Measurements from ENCODE around the gene PIGR. TPM values are rescaled to one million over a fixed set of nuclear protein-coding genes. Genes with fewer than 3 reads are reported as not detected.

The PIGR gene
- total and polyA plus RNA-seq, 9 of the 15 experiments (the other 6 are each of a cell fraction or from before 2014, with no cell fraction given): 0.01 to 1.5 (median 0.03) TPM; not detected in 4

GRCh38 chr1:206923009-206923960, 23.0 kb downstream of the PIGR start (continued):
- no peak for TF ChIP-seq ZNF778 (CRISPR knock-in tag; IDR thresholded peaks at IDR 0.05)
- TF ChIP-seq ZBTB49 (CRISPR knock-in tag; IDR thresholded peaks at IDR 0.05; ENCODE audit: borderline replicate concordance): no peak
- TF ChIP-seq ZNF23 (CRISPR knock-in tag; IDR thresholded peaks at IDR 0.05): no peak

- Histone ChIP-seq H3K79me2 (ENCODE audit: control insufficient read depth, insufficient read depth, low read length) (no peaks in the 10 kb centered on the region), H3K9me3 (replicated peaks; ENCODE audit: control insufficient read depth, insufficient read depth, low read depth, low read length) (no peaks in the 10 kb centered on the region; the same call in 1 of the 2 replicates), H3K4me2 (ENCODE audit: insufficient read depth, low read length) (no peak overlapping the region), H3K4me3 (no peak overlapping the region), H2AFZ (ENCODE audit: low read depth, low read length) (peak overlapping the region; percentile 70; the same call in 1 of the 2 replicates), H3K27me3 (ENCODE audit: control insufficient read depth in 2 of 2, insufficient read depth in 2 of 2, low read length in 2 of 2) (peaks cover 2 to 6% of the 10 kb centered on the region in 2 experiments; a peak in 2 of 5 replicates), H4K20me1 (replicated peaks; ENCODE audit: control insufficient read depth, insufficient read depth, low read length) (no peaks in the 10 kb centered on the region), H3K9ac (ENCODE audit: insufficient read depth in 1 of 2, low read depth in 2 of 2, low read length in 2 of 2) (no peak overlapping the region), H3K27ac (ENCODE audit: extremely low read depth, low read depth, low read length) (no peak overlapping the region), H3K4me1 (replicated peaks in 1 of 2; ENCODE audit: control insufficient read depth in 2 of 2, insufficient read depth in 2 of 2, low read length in 2 of 2) (peaks cover 4 to 27% of the 10 kb centered on the region in 2 experiments), H3K36me3 (ENCODE audit: control insufficient read depth, insufficient read depth, low read length) (no peaks in the 10 kb centered on the region), H3K9me1 (ENCODE audit: control insufficient read depth, insufficient read depth, low read length) (no peaks in the 10 kb centered on the region)
- ChIA-PET POLR2A (interaction anchor here (0.6 to 2.1 kb wide), 6 partner anchors 9 to 231 kb away, joined by 3 to 6 read pairs (median 3); no protein-coding TSS in a partner anchor), CTCF (ENCODE audit: low intra/inter-chr PET ratio) (no interaction called here)
- WGBS (ENCODE audit: insufficient coverage, low coverage, missing lambda C conversion rate): 0% methylated on average over 1 of the region's 1 CpG
- ATAC-seq (no peak), DNase-seq (ENCODE audit: extremely low read depth in 1 of 4, low spot score in 3 of 4) (no peak), FAIRE-seq (no peak)
- in situ Hi-C loops (cut with MboI) (loop anchor here (25.0 kb wide), 1 partner anchor 310 kb away; the partner anchor contains the start of gene EIF2D), intact Hi-C loops (cut with micrococcal nuclease) (no loop called here)
- BruUV-seq (replicated peaks): no TSS peak
- TF ChIP-seq POLR2A (conservative IDR thresholded peaks at IDR 0.05): no peak
- no peak for TF ChIP-seq TRIM25 (IDR thresholded peaks at IDR 0.05; ENCODE audit: borderline replicate concordance)
These were observed 23.7 kb downstream of the PIGR start for GRCh38 chr1:206922524-206922923.
